A673 (cell line): ENCODE data around the gene TAC3. TPM values are rescaled to one million over a fixed set of nuclear protein-coding genes. Genes with fewer than 3 reads are reported as not detected.

ENCODE experiments used
- BruUV-seq: library from RNA; stranded (reverse); fragments of 400-500 nt; replicated peaks from 2 replicates; lab custom pipeline; 2021; lab: Mats Ljungman, UMichigan
- CTCF ChIA-PET: fragments of 300-600 bp; sonication (Branson Sonifier 250); formaldehyde crosslinking; loops from one replicate; lab custom pipeline; 2022; ENCODE audit warnings: antibody characterized with exemption; lab: Charles Lee
- POLR2A ChIA-PET: fragments of 300-600 bp; sonication (Branson Sonifier 250); formaldehyde crosslinking; loops from one replicate; lab custom pipeline; 2022; ENCODE audit warnings: antibody characterized with exemption; ENCODE audit not compliant: low non-redundant PET; lab: Charles Lee
- DNase-seq: peaks from one replicate; pipeline ENCODE4 v3.0.0-alpha.2; 2015; ENCODE audit warnings: low spot score
- H3K27ac ChIP-seq: fragments of 200-600 bp; sonication (generic); 2 replicates; pipeline ENCODE4 v1.5.1; 2016; ENCODE audit warnings: mixed run types, low read depth, mild to moderate bottlenecking, mixed read lengths, antibody characterized with exemption, low read length; ENCODE audit not compliant: poor library complexity, severe bottlenecking
- H3K27me3 ChIP-seq: fragments of 200-600 bp; sonication (generic); replicated peaks from 2 replicates; pipeline ENCODE4 v1.6.1; 2017; ENCODE audit warnings: mixed run types, low read depth, mild to moderate bottlenecking, mixed read lengths, antibody characterized with exemption, low read length; ENCODE audit not compliant: insufficient read depth, poor library complexity
- H3K36me3 ChIP-seq: fragments of 200-600 bp; sonication (generic); 2 replicates; pipeline ENCODE4 v1.6.1; 2016; ENCODE audit warnings: mixed run types, mild to moderate bottlenecking, mixed read lengths, antibody characterized with exemption, low read length; ENCODE audit not compliant: insufficient read depth, poor library complexity, severe bottlenecking
- H3K4me1 ChIP-seq: fragments of 200-600 bp; sonication (generic); 2 replicates; pipeline ENCODE4 v1.6.1; 2017; ENCODE audit warnings: mixed run types, mild to moderate bottlenecking, mixed read lengths, antibody characterized with exemption, low read length; ENCODE audit not compliant: insufficient read depth, poor library complexity, severe bottlenecking
- H3K4me3 ChIP-seq: fragments of 200-600 bp; sonication (generic); 2 replicates; pipeline ENCODE4 v1.5.1; 2016; ENCODE audit warnings: low read depth, mixed run types, mild to moderate bottlenecking, mixed read lengths, low read length; ENCODE audit not compliant: poor library complexity, severe bottlenecking
- H3K9me3 ChIP-seq: fragments of 200-600 bp; sonication (generic); 2 replicates; pipeline ENCODE4 v1.6.1; 2016; ENCODE audit warnings: mixed run types, low read depth, mild to moderate bottlenecking, mixed read lengths, antibody characterized with exemption, low read length; ENCODE audit not compliant: poor library complexity, severe bottlenecking
- CTCF ChIP-seq: fragments of 300-800, 200-600 bp; sonication (generic); conservative IDR thresholded peaks from 2 replicates; pipeline ENCODE4 v1.5.1; 2017; ENCODE audit warnings: low read depth, mild to moderate bottlenecking, antibody characterized with exemption, low read length, moderate library complexity, mixed read lengths
- EZH2 ChIP-seq: fragments of 200-600 bp; sonication (generic); IDR thresholded peaks from 2 replicates; pipeline ENCODE4 v1.6.1; 2017; ENCODE audit warnings: borderline replicate concordance, low read depth, mild to moderate bottlenecking, mixed read lengths, antibody characterized with exemption, low read length; ENCODE audit not compliant: poor library complexity, severe bottlenecking
- intact Hi-C: fragments of 100-400 bp; cut with micrococcal nuclease; formaldehyde crosslinking; loops from one replicate; pipeline ENCODE4 v1.10.0; 2022; ENCODE audit not compliant: unreplicated experiment
- total RNA-seq: library from RNA; stranded (reverse); gene quantifications from 2 replicates; pipeline ENCODE4 v1.2.3, GENCODE V29; 2021

Gene TAC3
- total RNA-seq, 1 experiment from 2014 or later, result not detected

GRCh38 chr12:56989861-56990610 is 26.3 kb downstream of the TAC3 start:
- BruUV-seq, result no TSS peak
- intact Hi-C loops, result no loop called here
- H3K9me3 ChIP-seq, result no peaks in the 10 kb centered on the region
- no peaks in the 10 kb centered on the region for H3K36me3 ChIP-seq
- H3K27ac ChIP-seq, result no peak overlapping the region
- DNase-seq, result no peak
- peaks cover 6% of the 10 kb centered on the region for H3K4me1 ChIP-seq
- no peak for TF ChIP-seq CTCF
- no peak for TF ChIP-seq EZH2
- POLR2A ChIA-PET, result no interaction called here
- no peaks in the 10 kb centered on the region for H3K27me3 ChIP-seq
- no peak overlapping the region for H3K4me3 ChIP-seq
- CTCF ChIA-PET, result no interaction called here

- H3K4me1 ChIP-seq, result peaks cover 6% of the 10 kb centered on the region
- no peaks in the 10 kb centered on the region for H3K36me3 ChIP-seq
- ChIA-PET POLR2A (interaction anchor here (0.6 to 0.8 kb wide), 2 partner anchors 230 to 240 kb away, joined by 3 read pairs; no protein-coding TSS in a partner anchor), CTCF (interaction anchor here (0.6 to 1.3 kb wide), 7 partner anchors 13 to 352 kb away, joined by 3 to 6 read pairs (median 3); no protein-coding TSS in a partner anchor)
- no peaks in the 10 kb centered on the region for H3K9me3 ChIP-seq
- no peak for DNase-seq
- BruUV-seq, result no TSS peak
- intact Hi-C loops, result no loop called here
- no peaks in the 10 kb centered on the region for H3K27me3 ChIP-seq
- TF ChIP-seq CTCF, result no peak
- no peak for TF ChIP-seq EZH2
- H3K4me3 ChIP-seq, result no peak overlapping the region
- H3K27ac ChIP-seq, result no peak overlapping the region
Measured at GRCh38 chr12:56988207-56988739, 28.1 kb downstream of the TAC3 start.

GRCh38 chr12:56987551-56988053 is 28.7 kb downstream of the TAC3 start:
- peak; percentile 80 for DNase-seq
- Histone ChIP-seq H3K36me3 (no peaks in the 10 kb centered on the region), H3K9me3 (no peaks in the 10 kb centered on the region), H3K27ac (no peak overlapping the region), H3K4me3 (no peak overlapping the region), H3K27me3 (no peaks in the 10 kb centered on the region), H3K4me1 (peaks cover 6% of the 10 kb centered on the region)
- TF ChIP-seq EZH2 (no peak), CTCF (peak; percentile 94)
- BruUV-seq, result no TSS peak
- ChIA-PET POLR2A (interaction anchor here (0.6 to 0.8 kb wide), 2 partner anchors 229 to 239 kb away, joined by 3 read pairs; no protein-coding TSS in a partner anchor), CTCF (interaction anchor here (0.6 to 1.3 kb wide), 7 partner anchors 14 to 351 kb away, joined by 3 to 6 read pairs (median 3); partner anchors contain the start of gene HSD17B6)
- intact Hi-C loops, result loop anchor here (1.0 kb wide), 2 partner anchors 147 to 230 kb away; no protein-coding TSS in a partner anchor
